Chondrocyte (in vitro differentiated cells): ENCODE results near the gene ANO6. TPM values are rescaled to one million over a fixed set of nuclear protein-coding genes. Genes with fewer than 3 reads are reported as not detected.
A peak's percentile ranks its signal among the peaks of the same experiment; 100 is the strongest.

Experiments used
- DNase-seq: peaks from one replicate; pipeline ENCODE4 v3.0.0; 2021; ENCODE audit warnings: mixed read lengths, low spot score
- H3K27ac Mint-ChIP-seq: one replicate; pipeline ENCODE4 v1.8.0; 2021; ENCODE audit warnings: mild to moderate bottlenecking, moderate library complexity, mixed read lengths; ENCODE audit not compliant: unreplicated experiment
- H3K27me3 Mint-ChIP-seq: 2 replicates; pipeline ENCODE4 v1.8.0; 2021; ENCODE audit warnings: low read depth, mixed read lengths
- H3K36me3 Mint-ChIP-seq: 2 replicates; pipeline ENCODE4 v1.8.0; 2021; ENCODE audit warnings: low read depth, mixed read lengths
- H3K4me1 Mint-ChIP-seq: 2 replicates; pipeline ENCODE4 v1.8.0; 2021; ENCODE audit warnings: low read depth, mild to moderate bottlenecking, mixed read lengths
- H3K4me3 Mint-ChIP-seq: one replicate; pipeline ENCODE4 v1.8.0; 2021; ENCODE audit warnings: mild to moderate bottlenecking, moderate library complexity, mixed read lengths; ENCODE audit not compliant: unreplicated experiment
- H3K9me3 Mint-ChIP-seq: 2 replicates; pipeline ENCODE4 v1.8.0; 2021; ENCODE audit warnings: low read depth, mixed read lengths
- CTCF ChIP-seq: fragments of 200-600 bp; sonication (generic); IDR thresholded peaks from 2 replicates; pipeline ENCODE4 v1.5.0; 2021; ENCODE audit warnings: antibody characterized with exemption, mild to moderate bottlenecking, moderate library complexity
- total RNA-seq: library from RNA; stranded (reverse); gene quantifications from 3 replicates; pipeline ENCODE4 v1.2.1, GENCODE V29; 2021

The ANO6 gene
- total RNA-seq, 1 donor from 2014 or later = 75.8 TPM

GRCh38 chr12:45354399-45354798 lies 138.5 kb downstream of the ANO6 start:
- Mint-ChIP-seq H3K36me3 (peaks cover 41% of the 10 kb centered on the region), H3K27me3 (no peaks in the 10 kb centered on the region), H3K27ac (peak overlapping the region; percentile 10), H3K9me3 (no peaks in the 10 kb centered on the region), H3K4me1 (peaks cover 26% of the 10 kb centered on the region), H3K4me3 (no peak overlapping the region)
- TF ChIP-seq CTCF = no peak
- no peak for DNase-seq

- no peak overlapping the region for H3K4me3 Mint-ChIP-seq
- H3K27me3 Mint-ChIP-seq = no peaks in the 10 kb centered on the region
- peak overlapping the region; percentile 51 for H3K27ac Mint-ChIP-seq
- H3K9me3 Mint-ChIP-seq = no peaks in the 10 kb centered on the region
- H3K36me3 Mint-ChIP-seq = peaks cover 37% of the 10 kb centered on the region
- H3K4me1 Mint-ChIP-seq = peaks cover 23% of the 10 kb centered on the region
- no peak for DNase-seq
- TF ChIP-seq CTCF = no peak
Observed at GRCh38 chr12:45355730-45356129, 139.8 kb downstream of the ANO6 start.

DNA sequence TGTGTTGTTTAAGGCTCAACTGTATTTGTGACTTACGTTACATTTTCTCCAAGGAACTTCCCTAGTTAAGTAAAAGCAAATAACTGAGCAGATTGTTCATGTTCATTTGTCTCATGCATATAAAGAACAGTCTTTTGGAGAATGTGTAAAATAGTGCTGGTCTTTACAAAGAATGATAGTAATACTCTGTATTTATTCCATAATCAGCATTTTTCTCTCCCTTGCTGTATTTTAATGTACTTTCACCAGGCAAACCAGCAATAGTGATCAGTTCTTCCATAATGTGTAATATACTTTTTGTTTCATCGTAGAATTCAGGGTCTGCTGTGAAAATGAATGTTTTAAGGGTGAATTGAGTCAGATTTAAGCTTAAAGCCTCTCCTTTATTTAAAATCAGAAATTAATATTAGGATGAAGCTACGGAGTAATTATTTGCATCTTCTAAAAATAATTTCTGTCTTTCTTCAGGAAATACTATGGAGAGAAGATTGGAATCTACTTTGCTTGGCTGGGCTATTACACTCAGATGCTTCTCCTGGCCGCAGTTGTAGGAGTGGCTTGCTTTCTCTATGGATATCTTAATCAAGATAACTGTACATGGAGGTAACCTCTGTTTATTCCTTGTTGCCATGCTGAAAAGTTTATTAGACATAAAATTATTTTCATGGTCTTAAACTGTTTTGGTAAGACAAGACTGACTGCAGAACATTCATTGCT lies 141.1 kb downstream of the ANO6 start:
- peaks cover 27% of the 10 kb centered on the region for H3K4me1 Mint-ChIP-seq
- no peaks in the 10 kb centered on the region for H3K27me3 Mint-ChIP-seq
- H3K27ac Mint-ChIP-seq = no peak overlapping the region
- H3K4me3 Mint-ChIP-seq = no peak overlapping the region
- peaks cover 6% of the 10 kb centered on the region for H3K9me3 Mint-ChIP-seq
- DNase-seq = no peak
- no peak for TF ChIP-seq CTCF
- peaks cover 33% of the 10 kb centered on the region for H3K36me3 Mint-ChIP-seq

- H3K4me3 Mint-ChIP-seq = no peak overlapping the region
- peaks cover 27% of the 10 kb centered on the region for H3K4me1 Mint-ChIP-seq
- H3K9me3 Mint-ChIP-seq = peaks cover 14% of the 10 kb centered on the region
- peaks cover 34% of the 10 kb centered on the region for H3K36me3 Mint-ChIP-seq
- H3K27me3 Mint-ChIP-seq = no peaks in the 10 kb centered on the region
- no peak overlapping the region for H3K27ac Mint-ChIP-seq
- DNase-seq = no peak
- TF ChIP-seq CTCF = no peak
Observed at GRCh38 chr12:45357539-45358417, 141.9 kb downstream of the ANO6 start.

GRCh38 chr12:45362291-45362690 lies 146.4 kb downstream of the ANO6 start:
- H3K27ac Mint-ChIP-seq = no peak overlapping the region
- H3K27me3 Mint-ChIP-seq = no peaks in the 10 kb centered on the region
- H3K9me3 Mint-ChIP-seq = peaks cover 33% of the 10 kb centered on the region
- no peak for DNase-seq
- peaks cover 14% of the 10 kb centered on the region for H3K4me1 Mint-ChIP-seq
- no peak overlapping the region for H3K4me3 Mint-ChIP-seq
- H3K36me3 Mint-ChIP-seq = peaks cover 34% of the 10 kb centered on the region
- TF ChIP-seq CTCF = no peak
